Ascending aorta (tissue), 2 donors: ENCODE results near the gene CASZ1. TPM values are rescaled to one million over a fixed set of nuclear protein-coding genes. Genes with fewer than 3 reads are reported as not detected.

Experiments
- DNase-seq, 2 donors: peaks; one replicate each; pipeline ENCODE4 v3.0.0-alpha.2; 2019; ENCODE audit warnings: low spot score in 2 of 2
- H3K27ac ChIP-seq, 2 donors: fragments of 200-600 bp; sonication (generic); one replicate each; pipeline ENCODE4 v1.5.1; 2016 to 2017; ENCODE audit warnings: mild to moderate bottlenecking in 1 of 2
- H3K27me3 ChIP-seq: fragments of 200-600 bp; sonication (generic); one replicate; pipeline ENCODE4 v1.5.1; 2017
- H3K36me3 ChIP-seq, 2 donors: fragments of 200-600 bp; sonication (generic); one replicate each; pipeline ENCODE4 v1.5.1; 2016
- H3K4me1 ChIP-seq, 2 donors: fragments of 200-600 bp; sonication (generic); one replicate each; pipeline ENCODE4 v1.5.1; 2016 to 2017; ENCODE audit warnings: mild to moderate bottlenecking in 1 of 2
- H3K4me3 ChIP-seq, 2 donors: fragments of 200-600 bp; sonication (generic); one replicate each; pipeline ENCODE4 v1.5.1; 2016 to 2017; ENCODE audit warnings: mild to moderate bottlenecking in 1 of 2
- H3K9me3 ChIP-seq, 2 donors: fragments of 200-600 bp; sonication (generic); one replicate each; pipeline ENCODE4 v1.5.1; 2016
- intact Hi-C: fragments of 100-400 bp; cut with DNase I; formaldehyde crosslinking; loops from one replicate; pipeline ENCODE4 v1.15.1; 2023
- total RNA-seq: library from RNA; depleted of rRNA; stranded (reverse); fragments of >200 nt; gene quantifications from one replicate; pipeline ENCODE4 v1.1.0, GENCODE V29; 2016
- TF ChIP-seq, protein P1 (sequence below), 3 experiments: fragments of 200-600 bp in 2 of 3; fragments of 450-650 bp in 1 of 3; sonication (generic) in 2 of 3; IDR thresholded peaks; one replicate each; pipeline ENCODE4 v1.5.1; 2016 to 2019; ENCODE audit warnings: antibody characterized with exemption in 3 of 3, mild to moderate bottlenecking in 1 of 3, moderate library complexity in 1 of 3

CASZ1 gene
- total RNA-seq, 1 donor from 2014 or later, result 25.8 TPM

DNA sequence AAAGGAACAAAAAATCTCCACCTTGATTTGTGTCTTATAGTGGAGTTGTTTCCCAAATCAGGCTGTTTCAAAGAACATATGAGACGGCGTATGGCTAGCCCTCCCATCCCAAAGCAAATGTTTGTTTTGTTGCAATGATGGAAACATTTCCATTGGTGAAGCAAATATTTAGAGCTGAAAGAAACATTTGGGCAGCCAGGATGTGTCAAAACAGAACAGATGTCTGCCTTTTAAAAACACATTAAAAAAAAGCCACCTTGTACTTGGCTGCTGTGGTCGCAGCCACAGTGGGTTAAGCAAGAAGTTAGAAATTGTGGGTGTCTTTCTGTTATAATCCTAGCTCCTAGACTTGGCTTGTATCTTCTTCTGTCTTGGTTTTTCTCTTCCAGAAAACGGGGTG, 205.4 kb downstream of the CASZ1 start:
- no peak overlapping the region for H3K4me3 ChIP-seq
- TF ChIP-seq, protein P1, sequence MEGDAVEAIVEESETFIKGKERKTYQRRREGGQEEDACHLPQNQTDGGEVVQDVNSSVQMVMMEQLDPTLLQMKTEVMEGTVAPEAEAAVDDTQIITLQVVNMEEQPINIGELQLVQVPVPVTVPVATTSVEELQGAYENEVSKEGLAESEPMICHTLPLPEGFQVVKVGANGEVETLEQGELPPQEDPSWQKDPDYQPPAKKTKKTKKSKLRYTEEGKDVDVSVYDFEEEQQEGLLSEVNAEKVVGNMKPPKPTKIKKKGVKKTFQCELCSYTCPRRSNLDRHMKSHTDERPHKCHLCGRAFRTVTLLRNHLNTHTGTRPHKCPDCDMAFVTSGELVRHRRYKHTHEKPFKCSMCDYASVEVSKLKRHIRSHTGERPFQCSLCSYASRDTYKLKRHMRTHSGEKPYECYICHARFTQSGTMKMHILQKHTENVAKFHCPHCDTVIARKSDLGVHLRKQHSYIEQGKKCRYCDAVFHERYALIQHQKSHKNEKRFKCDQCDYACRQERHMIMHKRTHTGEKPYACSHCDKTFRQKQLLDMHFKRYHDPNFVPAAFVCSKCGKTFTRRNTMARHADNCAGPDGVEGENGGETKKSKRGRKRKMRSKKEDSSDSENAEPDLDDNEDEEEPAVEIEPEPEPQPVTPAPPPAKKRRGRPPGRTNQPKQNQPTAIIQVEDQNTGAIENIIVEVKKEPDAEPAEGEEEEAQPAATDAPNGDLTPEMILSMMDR (IDR thresholded peaks at IDR 0.05), result no peak
- no peaks in the 10 kb centered on the region for H3K4me1 ChIP-seq
- H3K9me3 ChIP-seq, result no peaks in the 10 kb centered on the region
- no peak for DNase-seq
- H3K27me3 ChIP-seq, result no peaks in the 10 kb centered on the region
- intact Hi-C loops, result no loop called here
- H3K36me3 ChIP-seq, result no peaks in the 10 kb centered on the region
- H3K27ac ChIP-seq, result no peak overlapping the region

DNA sequence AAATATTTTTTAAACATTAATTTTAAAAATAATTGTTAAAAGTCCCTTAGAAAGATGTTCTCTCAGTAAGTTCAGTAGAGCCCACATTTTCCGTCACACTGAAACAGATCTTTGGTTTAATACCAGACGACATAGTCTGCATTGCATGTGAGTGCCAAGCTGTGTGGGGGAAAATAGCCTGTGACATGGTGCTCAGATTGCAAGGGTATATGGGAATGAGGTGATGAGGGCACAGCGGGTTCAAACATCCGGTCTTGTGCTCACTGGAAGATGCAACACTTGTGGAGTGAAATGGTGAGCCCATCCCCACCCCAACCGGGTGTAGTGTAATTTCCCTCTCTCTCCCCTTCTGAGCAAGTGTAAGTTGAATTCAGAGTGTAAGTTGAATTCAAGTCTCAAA, 207.4 kb downstream of the CASZ1 start:
- no peaks in the 10 kb centered on the region for H3K27me3 ChIP-seq
- no peak for DNase-seq
- TF ChIP-seq, protein P1 (IDR thresholded peaks at IDR 0.05), result no peak
- H3K9me3 ChIP-seq, result no peaks in the 10 kb centered on the region
- intact Hi-C loops, result no loop called here
- no peak overlapping the region for H3K4me3 ChIP-seq
- no peak overlapping the region for H3K27ac ChIP-seq
- H3K36me3 ChIP-seq, result no peaks in the 10 kb centered on the region
- H3K4me1 ChIP-seq, result no peaks in the 10 kb centered on the region

DNA sequence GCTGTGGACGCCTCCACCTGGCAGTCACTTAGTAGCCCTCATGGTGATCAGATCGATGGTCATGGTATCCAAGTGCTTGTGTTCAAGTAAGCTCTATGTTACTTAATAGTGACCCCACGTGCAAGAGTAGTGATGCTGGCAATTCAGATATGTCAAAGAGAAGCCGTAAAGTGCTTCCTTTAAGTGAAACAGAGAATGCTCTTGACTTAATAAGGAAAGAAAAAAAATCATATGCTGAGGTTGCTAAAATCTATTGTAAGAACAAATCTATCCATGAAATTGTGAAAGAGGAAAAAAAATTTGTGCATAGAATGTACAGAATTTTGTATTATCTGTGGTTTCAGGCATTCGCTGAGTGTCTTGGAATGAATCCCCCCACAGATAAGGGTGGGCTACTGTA, 207.8 kb downstream of the CASZ1 start:
- Histone ChIP-seq H3K27ac (no peak overlapping the region), H3K36me3 (no peaks in the 10 kb centered on the region), H3K4me1 (no peaks in the 10 kb centered on the region), H3K9me3 (no peaks in the 10 kb centered on the region), H3K4me3 (no peak overlapping the region), H3K27me3 (no peaks in the 10 kb centered on the region)
- no peak for DNase-seq
- TF ChIP-seq, protein P1 (IDR thresholded peaks at IDR 0.05), result no peak
- intact Hi-C loops, result no loop called here

Other genes starting within 250 kb of the CASZ1 start
- 83.5 TPM for gene TARDBP, start 216.0 kb upstream of the CASZ1 start, total RNA-seq